Esophagus squamous epithelium (tissue), 4 donors: ENCODE measurements around the gene IL27RA.
A peak's percentile ranks its signal among the peaks of the same experiment; 100 is the strongest.

ENCODE experiments used
- POLR2A ChIP-seq, 4 donors: fragments of 450-650 bp; IDR thresholded peaks; one replicate each; pipeline ENCODE4 v1.6.1; 2017; ENCODE audit warnings: antibody characterized with exemption in 4 of 4, mild to moderate bottlenecking in 4 of 4, moderate library complexity in 3 of 4
- TF ChIP-seq, protein P1 (sequence below), 6 experiments: fragments of 450-650 bp in 4 of 6; fragments of 200-600 bp in 2 of 6; sonication (generic) in 2 of 6; IDR thresholded peaks; one replicate each; pipeline ENCODE4 v1.5.1; 2016 to 2019; ENCODE audit warnings: antibody characterized with exemption in 6 of 6, mild to moderate bottlenecking in 4 of 6, moderate library complexity in 4 of 6

DNA sequence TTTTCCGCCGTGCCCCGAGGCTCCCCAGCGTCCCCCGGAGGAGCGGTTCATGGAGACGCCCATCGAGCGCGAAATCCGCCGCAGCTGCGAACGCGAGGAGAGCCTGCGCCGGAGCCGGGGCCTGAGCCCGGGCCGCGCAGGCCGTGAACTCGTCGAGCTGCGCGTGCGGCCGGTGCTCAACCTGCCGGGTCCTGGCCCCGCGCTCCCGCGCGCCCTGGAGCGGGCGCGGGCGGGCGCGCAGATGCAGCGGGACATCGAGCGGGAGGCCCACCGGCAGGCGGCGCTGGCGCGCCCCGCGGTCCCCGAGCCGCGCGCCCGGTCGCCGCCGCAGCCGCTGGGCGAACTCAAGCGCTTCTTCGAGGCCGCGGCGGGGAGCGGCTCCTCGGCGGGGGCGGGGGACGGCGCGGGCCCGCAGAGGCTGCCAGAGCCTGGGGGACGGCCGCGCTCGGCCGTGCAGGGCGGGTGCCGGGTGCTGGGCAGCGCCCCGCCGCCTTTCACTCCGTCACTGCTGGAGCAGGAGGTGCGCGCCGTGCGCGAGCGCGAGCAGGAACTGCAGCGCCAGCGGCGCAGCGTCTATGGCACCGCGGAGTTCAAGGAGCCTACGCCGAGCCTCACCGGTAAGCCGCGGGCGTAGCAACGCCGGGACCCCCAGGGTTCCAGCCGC, 41.8 kb downstream of the IL27RA start:
- TF ChIP-seq, protein P1, sequence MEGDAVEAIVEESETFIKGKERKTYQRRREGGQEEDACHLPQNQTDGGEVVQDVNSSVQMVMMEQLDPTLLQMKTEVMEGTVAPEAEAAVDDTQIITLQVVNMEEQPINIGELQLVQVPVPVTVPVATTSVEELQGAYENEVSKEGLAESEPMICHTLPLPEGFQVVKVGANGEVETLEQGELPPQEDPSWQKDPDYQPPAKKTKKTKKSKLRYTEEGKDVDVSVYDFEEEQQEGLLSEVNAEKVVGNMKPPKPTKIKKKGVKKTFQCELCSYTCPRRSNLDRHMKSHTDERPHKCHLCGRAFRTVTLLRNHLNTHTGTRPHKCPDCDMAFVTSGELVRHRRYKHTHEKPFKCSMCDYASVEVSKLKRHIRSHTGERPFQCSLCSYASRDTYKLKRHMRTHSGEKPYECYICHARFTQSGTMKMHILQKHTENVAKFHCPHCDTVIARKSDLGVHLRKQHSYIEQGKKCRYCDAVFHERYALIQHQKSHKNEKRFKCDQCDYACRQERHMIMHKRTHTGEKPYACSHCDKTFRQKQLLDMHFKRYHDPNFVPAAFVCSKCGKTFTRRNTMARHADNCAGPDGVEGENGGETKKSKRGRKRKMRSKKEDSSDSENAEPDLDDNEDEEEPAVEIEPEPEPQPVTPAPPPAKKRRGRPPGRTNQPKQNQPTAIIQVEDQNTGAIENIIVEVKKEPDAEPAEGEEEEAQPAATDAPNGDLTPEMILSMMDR (IDR thresholded peaks at IDR 0.05), result peak in 4 of 6 experiments; percentile 66 to 92 (median 82)
- TF ChIP-seq POLR2A (IDR thresholded peaks at IDR 0.05), result peak in 2 of 4 donors; percentile 51 to 67
